ENCODE results near the gene MPZL2. TPM values are rescaled to one million over a fixed set of nuclear protein-coding genes. Genes with fewer than 3 reads are reported as not detected.

MPZL2 gene
- total and polyA plus RNA-seq, 2 experiments from 2014 or later: 2.6 to 4.2 TPM

DNA sequence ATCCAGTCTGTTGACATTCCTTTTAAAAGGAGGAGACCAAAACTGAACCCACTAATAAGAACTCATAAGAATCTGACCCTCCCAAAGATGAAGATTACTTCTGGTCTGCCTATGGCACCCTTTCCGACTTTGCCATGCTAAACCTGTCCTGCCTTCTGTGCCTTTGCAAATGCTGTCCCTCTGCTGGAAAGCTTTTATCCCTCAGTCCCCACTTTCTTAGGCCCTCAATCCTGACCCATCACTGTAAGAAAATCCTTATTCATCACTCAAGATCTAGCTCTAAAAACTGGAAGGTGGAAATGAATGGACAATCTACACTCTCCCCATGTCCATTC lies 22.4 kb downstream of the MPZL2 start:
- DNase-seq (ENCODE audit: low spot score): no peak
- no peaks in the 10 kb centered on the region for H3K9me3 Mint-ChIP-seq
- H3K4me1 Mint-ChIP-seq: peaks cover 28% of the 10 kb centered on the region
- no peak for ATAC-seq
- Histone ChIP-seq H2AFZ (no peak overlapping the region), H3K4me1 (ENCODE audit: insufficient read depth) (peaks cover 3% of the 10 kb centered on the region; the same call in 1 of the 2 replicates), H3F3A (replicated peaks; ENCODE audit: low read depth) (no peaks in the 10 kb centered on the region), H3K4me3 (no peak overlapping the region), H3K36me3 (ENCODE audit: insufficient read depth) (no peaks in the 10 kb centered on the region), H3K4me2 (no peak overlapping the region), H3K79me2 (replicated peaks; ENCODE audit: insufficient read depth) (no peaks in the 10 kb centered on the region), H4K20me1 (replicated peaks; ENCODE audit: insufficient read depth) (no peaks in the 10 kb centered on the region), H3K27me3 (ENCODE audit: insufficient read depth) (no peaks in the 10 kb centered on the region), H3K9me2 (ENCODE audit: insufficient read depth) (no peaks in the 10 kb centered on the region), H3K27ac (ENCODE audit: low read depth) (no peak overlapping the region)
- no peak overlapping the region for H3K27ac Mint-ChIP-seq
- no peak overlapping the region for H3K4me3 Mint-ChIP-seq
- H3K36me3 Mint-ChIP-seq (ENCODE audit: low read depth): no peaks in the 10 kb centered on the region
- no peak for TF ChIP-seq EZH2phosphoT487 (IDR thresholded peaks at IDR 0.05; ENCODE audit: unreplicated experiment)
- no peak for TF ChIP-seq NANOG (IDR thresholded peaks at IDR 0.05; ENCODE audit: borderline replicate concordance)
- no peak for TF ChIP-seq REST (IDR thresholded peaks at IDR 0.05; ENCODE audit: unreplicated experiment)
- peaks cover 13% of the 10 kb centered on the region for H3K27me3 Mint-ChIP-seq (ENCODE audit: insufficient read depth, low read depth, poor library complexity)

GRCh38 chr11:118240999-118241763 lies 22.9 kb downstream of the MPZL2 start:
- ATAC-seq (no peak), DNase-seq (ENCODE audit: low spot score) (no peak)
- no peak overlapping the region for H3K27ac ChIP-seq (ENCODE audit: low read depth)
- H3K4me3 ChIP-seq: no peak overlapping the region
- H3K9me2 ChIP-seq (ENCODE audit: insufficient read depth): no peaks in the 10 kb centered on the region
- no peak overlapping the region for H3K4me2 ChIP-seq
- H3K4me3 Mint-ChIP-seq: no peak overlapping the region
- no peak overlapping the region for H2AFZ ChIP-seq
- peaks cover 3% of the 10 kb centered on the region; the same call in 1 of the 2 replicates for H3K4me1 ChIP-seq (ENCODE audit: insufficient read depth)
- H3K36me3 ChIP-seq (ENCODE audit: insufficient read depth): no peaks in the 10 kb centered on the region
- peaks cover 13% of the 10 kb centered on the region for H3K27me3 Mint-ChIP-seq (ENCODE audit: insufficient read depth, low read depth, poor library complexity)
- no peaks in the 10 kb centered on the region for H4K20me1 ChIP-seq (replicated peaks; ENCODE audit: insufficient read depth)
- H3K27ac Mint-ChIP-seq: no peak overlapping the region; the same call in 1 of the 2 replicates
- no peaks in the 10 kb centered on the region for H3K27me3 ChIP-seq (ENCODE audit: insufficient read depth)
- no peaks in the 10 kb centered on the region for H3F3A ChIP-seq (replicated peaks; ENCODE audit: low read depth)
- H3K36me3 Mint-ChIP-seq (ENCODE audit: low read depth): no peaks in the 10 kb centered on the region
- peaks cover 28% of the 10 kb centered on the region for H3K4me1 Mint-ChIP-seq
- H3K79me2 ChIP-seq (replicated peaks; ENCODE audit: insufficient read depth): no peaks in the 10 kb centered on the region
- H3K9me3 Mint-ChIP-seq: no peaks in the 10 kb centered on the region
- no peak for TF ChIP-seq EZH2phosphoT487 (IDR thresholded peaks at IDR 0.05; ENCODE audit: unreplicated experiment)
- TF ChIP-seq, protein P1, sequence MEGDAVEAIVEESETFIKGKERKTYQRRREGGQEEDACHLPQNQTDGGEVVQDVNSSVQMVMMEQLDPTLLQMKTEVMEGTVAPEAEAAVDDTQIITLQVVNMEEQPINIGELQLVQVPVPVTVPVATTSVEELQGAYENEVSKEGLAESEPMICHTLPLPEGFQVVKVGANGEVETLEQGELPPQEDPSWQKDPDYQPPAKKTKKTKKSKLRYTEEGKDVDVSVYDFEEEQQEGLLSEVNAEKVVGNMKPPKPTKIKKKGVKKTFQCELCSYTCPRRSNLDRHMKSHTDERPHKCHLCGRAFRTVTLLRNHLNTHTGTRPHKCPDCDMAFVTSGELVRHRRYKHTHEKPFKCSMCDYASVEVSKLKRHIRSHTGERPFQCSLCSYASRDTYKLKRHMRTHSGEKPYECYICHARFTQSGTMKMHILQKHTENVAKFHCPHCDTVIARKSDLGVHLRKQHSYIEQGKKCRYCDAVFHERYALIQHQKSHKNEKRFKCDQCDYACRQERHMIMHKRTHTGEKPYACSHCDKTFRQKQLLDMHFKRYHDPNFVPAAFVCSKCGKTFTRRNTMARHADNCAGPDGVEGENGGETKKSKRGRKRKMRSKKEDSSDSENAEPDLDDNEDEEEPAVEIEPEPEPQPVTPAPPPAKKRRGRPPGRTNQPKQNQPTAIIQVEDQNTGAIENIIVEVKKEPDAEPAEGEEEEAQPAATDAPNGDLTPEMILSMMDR (conservative IDR thresholded peaks at IDR 0.05; ENCODE audit: low read depth in 2 of 2): no peak
- no peak for TF ChIP-seq CREB1 (CRISPR knock-in tag; IDR thresholded peaks at IDR 0.05; ENCODE audit: low read depth)
- TF ChIP-seq ZNF114 (CRISPR knock-in tag; IDR thresholded peaks at IDR 0.05): no peak
- TF ChIP-seq, protein P2, sequence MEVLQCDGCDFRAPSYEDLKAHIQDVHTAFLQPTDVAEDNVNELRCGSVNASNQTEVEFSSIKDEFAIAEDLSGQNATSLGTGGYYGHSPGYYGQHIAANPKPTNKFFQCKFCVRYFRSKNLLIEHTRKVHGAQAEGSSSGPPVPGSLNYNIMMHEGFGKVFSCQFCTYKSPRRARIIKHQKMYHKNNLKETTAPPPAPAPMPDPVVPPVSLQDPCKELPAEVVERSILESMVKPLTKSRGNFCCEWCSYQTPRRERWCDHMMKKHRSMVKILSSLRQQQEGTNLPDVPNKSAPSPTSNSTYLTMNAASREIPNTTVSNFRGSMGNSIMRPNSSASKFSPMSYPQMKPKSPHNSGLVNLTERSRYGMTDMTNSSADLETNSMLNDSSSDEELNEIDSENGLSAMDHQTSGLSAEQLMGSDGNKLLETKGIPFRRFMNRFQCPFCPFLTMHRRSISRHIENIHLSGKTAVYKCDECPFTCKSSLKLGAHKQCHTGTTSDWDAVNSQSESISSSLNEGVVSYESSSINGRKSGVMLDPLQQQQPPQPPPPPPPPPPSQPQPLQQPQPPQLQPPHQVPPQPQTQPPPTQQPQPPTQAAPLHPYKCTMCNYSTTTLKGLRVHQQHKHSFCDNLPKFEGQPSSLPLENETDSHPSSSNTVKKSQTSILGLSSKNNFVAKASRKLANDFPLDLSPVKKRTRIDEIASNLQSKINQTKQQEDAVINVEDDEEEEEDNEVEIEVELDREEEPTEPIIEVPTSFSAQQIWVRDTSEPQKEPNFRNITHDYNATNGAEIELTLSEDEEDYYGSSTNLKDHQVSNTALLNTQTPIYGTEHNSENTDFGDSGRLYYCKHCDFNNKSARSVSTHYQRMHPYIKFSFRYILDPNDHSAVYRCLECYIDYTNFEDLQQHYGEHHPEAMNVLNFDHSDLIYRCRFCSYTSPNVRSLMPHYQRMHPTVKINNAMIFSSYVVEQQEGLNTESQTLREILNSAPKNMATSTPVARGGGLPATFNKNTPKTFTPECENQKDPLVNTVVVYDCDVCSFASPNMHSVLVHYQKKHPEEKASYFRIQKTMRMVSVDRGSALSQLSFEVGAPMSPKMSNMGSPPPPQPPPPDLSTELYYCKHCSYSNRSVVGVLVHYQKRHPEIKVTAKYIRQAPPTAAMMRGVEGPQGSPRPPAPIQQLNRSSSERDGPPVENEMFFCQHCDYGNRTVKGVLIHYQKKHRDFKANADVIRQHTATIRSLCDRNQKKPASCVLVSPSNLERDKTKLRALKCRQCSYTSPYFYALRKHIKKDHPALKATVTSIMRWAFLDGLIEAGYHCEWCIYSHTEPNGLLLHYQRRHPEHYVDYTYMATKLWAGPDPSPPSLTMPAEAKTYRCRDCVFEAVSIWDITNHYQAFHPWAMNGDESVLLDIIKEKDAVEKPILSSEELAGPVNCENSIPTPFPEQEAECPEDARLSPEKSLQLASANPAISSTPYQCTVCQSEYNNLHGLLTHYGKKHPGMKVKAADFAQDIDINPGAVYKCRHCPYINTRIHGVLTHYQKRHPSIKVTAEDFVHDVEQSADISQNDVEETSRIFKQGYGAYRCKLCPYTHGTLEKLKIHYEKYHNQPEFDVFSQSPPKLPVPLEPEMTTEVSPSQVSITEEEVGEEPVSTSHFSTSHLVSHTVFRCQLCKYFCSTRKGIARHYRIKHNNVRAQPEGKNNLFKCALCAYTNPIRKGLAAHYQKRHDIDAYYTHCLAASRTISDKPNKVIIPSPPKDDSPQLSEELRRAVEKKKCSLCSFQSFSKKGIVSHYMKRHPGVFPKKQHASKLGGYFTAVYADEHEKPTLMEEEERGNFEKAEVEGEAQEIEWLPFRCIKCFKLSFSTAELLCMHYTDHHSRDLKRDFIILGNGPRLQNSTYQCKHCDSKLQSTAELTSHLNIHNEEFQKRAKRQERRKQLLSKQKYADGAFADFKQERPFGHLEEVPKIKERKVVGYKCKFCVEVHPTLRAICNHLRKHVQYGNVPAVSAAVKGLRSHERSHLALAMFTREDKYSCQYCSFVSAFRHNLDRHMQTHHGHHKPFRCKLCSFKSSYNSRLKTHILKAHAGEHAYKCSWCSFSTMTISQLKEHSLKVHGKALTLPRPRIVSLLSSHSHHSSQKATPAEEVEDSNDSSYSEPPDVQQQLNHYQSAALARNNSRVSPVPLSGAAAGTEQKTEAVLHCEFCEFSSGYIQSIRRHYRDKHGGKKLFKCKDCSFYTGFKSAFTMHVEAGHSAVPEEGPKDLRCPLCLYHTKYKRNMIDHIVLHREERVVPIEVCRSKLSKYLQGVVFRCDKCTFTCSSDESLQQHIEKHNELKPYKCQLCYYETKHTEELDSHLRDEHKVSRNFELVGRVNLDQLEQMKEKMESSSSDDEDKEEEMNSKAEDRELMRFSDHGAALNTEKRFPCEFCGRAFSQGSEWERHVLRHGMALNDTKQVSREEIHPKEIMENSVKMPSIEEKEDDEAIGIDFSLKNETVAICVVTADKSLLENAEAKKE (CRISPR knock-in tag; IDR thresholded peaks at IDR 0.05): no peak
- TF ChIP-seq ZNF331 (CRISPR knock-in tag; IDR thresholded peaks at IDR 0.05; ENCODE audit: low read depth): no peak
- no peak for TF ChIP-seq POLR2AphosphoS5 (IDR thresholded peaks at IDR 0.05; ENCODE audit: low read depth)
- TF ChIP-seq JUNB (IDR thresholded peaks at IDR 0.05; ENCODE audit: unreplicated experiment): no peak
- no peak for TF ChIP-seq NANOG (IDR thresholded peaks at IDR 0.05; ENCODE audit: borderline replicate concordance)
